ENCODE data around the gene GPR161. TPM values are rescaled to one million over a fixed set of nuclear protein-coding genes. Genes with fewer than 3 reads are reported as not detected.

Gene GPR161
- total and polyA plus RNA-seq, 10 of the 15 experiments (the other 5 are each of a cell fraction or from before 2014, with no cell fraction given), result 0.07 to 0.49 (median 0.34) TPM; not detected in 2

DNA sequence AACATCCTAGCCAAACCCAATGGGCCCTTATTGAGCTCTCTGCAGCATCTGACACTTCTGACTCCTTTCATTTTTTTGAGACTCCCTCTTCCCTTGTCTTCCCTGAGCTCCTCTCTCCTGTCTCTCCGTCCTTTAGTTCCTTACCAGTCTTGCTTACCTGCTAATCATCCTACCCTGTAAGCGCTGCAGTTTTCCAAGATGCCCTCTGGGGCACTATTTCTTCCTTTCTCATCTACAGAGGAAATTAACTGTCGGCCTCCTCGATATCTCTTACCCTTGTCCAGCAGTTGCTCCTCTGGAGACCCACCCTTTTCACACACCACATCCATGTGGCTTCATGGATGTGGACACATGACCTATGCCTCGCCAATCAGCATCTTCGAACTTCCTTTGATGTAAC is 6.8 kb downstream of the GPR161 start (continued):
- TF ChIP-seq POU2F2 (IDR thresholded peaks at IDR 0.05; ENCODE audit: borderline replicate concordance, low read depth, low read length), result no peak
- no peak for TF ChIP-seq CBX5 (IDR thresholded peaks at IDR 0.05; ENCODE audit: low read depth)
- TF ChIP-seq SMARCA5 (IDR thresholded peaks at IDR 0.05), result no peak
- no peak for TF ChIP-seq CUX1 (IDR thresholded peaks at IDR 0.05; ENCODE audit: insufficient replicate concordance, low read depth, low read length)

DNA sequence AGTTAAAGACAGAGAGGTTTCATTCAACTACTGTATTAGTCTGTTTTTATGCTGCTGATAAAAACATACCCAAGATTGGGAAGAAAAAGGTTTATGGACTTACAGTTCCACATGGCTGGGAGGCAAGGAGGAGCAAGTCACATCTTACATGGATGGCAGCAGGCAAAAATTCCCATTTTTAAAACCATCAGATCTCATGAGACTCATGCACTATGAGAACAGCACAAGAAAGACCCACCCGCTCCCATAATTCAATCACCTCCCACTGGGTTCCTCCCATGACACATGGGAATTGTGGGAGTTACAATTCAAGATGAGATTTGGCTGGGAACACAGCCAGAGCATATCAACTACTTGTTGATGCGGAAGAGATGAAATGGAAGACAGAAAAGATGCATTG is 9.2 kb downstream of the GPR161 start:
- Histone ChIP-seq H3K27ac (ENCODE audit: control insufficient read depth, insufficient read depth) (no peak overlapping the region), H2AFZ (ENCODE audit: control insufficient read depth, low read depth, low read length) (no peak overlapping the region), H3K4me2 (ENCODE audit: control insufficient read depth, insufficient read depth) (no peak overlapping the region), H3K79me2 (ENCODE audit: control insufficient read depth, insufficient read depth, low read length) (no peaks in the 10 kb centered on the region), H3K27me3 (replicated peaks in 1 of 2; ENCODE audit: control insufficient read depth in 2 of 2, insufficient read depth in 2 of 2, low read length in 1 of 2) (peaks cover 0 to 2% of the 10 kb centered on the region in 2 experiments; a peak in 2 of 4 replicates), H3K4me1 (ENCODE audit: control insufficient read depth, insufficient read depth, low read length) (no peaks in the 10 kb centered on the region), H3K36me3 (ENCODE audit: control insufficient read depth in 2 of 2, insufficient read depth in 2 of 2, low read length in 1 of 2) (no peaks in the 10 kb centered on the region), H4K20me1 (ENCODE audit: control insufficient read depth, insufficient read depth) (no peaks in the 10 kb centered on the region), H3K9me3 (replicated peaks; ENCODE audit: control insufficient read depth, insufficient read depth, low read length) (no peaks in the 10 kb centered on the region), H3K4me3 (no peak overlapping the region), H3K9ac (ENCODE audit: control insufficient read depth, insufficient read depth, low read length) (no peak overlapping the region)
- no peak for FAIRE-seq
- no peak for DNase-seq (ENCODE audit: low read depth, low spot score)
- ChIA-PET POLR2A (no interaction called here), CTCF (no interaction called here), RAD21 (ENCODE audit: unreplicated experiment) (no interaction called here), SMC1A (ENCODE audit: uncharacterized antibody, unreplicated experiment) (no interaction called here)
- no TSS peak for BruUV-seq (replicated peaks)
- intact Hi-C loops (cut with micrococcal nuclease; ENCODE audit: unreplicated experiment) (no loop called here), in situ Hi-C loops (cut with MboI) (no loop called here)
- ATAC-seq, result no peak
- TF ChIP-seq SUPT20H (IDR thresholded peaks at IDR 0.05; ENCODE audit: borderline replicate concordance, control insufficient read depth, low read depth, low read length) (no peak), TCF7 (IDR thresholded peaks at IDR 0.05; ENCODE audit: borderline replicate concordance) (no peak)
- TF ChIP-seq, protein P1, sequence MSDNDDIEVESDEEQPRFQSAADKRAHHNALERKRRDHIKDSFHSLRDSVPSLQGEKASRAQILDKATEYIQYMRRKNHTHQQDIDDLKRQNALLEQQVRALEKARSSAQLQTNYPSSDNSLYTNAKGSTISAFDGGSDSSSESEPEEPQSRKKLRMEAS (IDR thresholded peaks at IDR 0.05; ENCODE audit: low read depth, low read length), result no peak
- WGBS (ENCODE audit: insufficient coverage, insufficient replicate concordance, low lambda C conversion rate, missing lambda C conversion rate), result 44% methylated on average over 2 of the region's 2 CpGs
